H7 (cell line): ENCODE data around the gene CD80. TPM values are rescaled to one million over a fixed set of nuclear protein-coding genes. Genes with fewer than 3 reads are reported as not detected.
"Not testable (repeated sequence)": the region's sequence is repeated elsewhere in the genome, so short reads cannot be mapped to it uniquely, and the experiment has no call there.

Experiments
- DNase-seq: peaks from one replicate; pipeline ENCODE4 v3.0.0; 2012
- H3K27me3 ChIP-seq: 2 replicates; pipeline ENCODE4 v1.6.0; 2011; ENCODE audit warnings: mild to moderate bottlenecking, low read length; ENCODE audit not compliant: control insufficient read depth, insufficient read depth
- H3K36me3 ChIP-seq: replicated peaks from 2 replicates; pipeline ENCODE4 v1.5.1; 2011; ENCODE audit warnings: low read length; ENCODE audit not compliant: control insufficient read depth, insufficient read depth
- H3K4me3 ChIP-seq: 2 replicates; pipeline ENCODE4 v1.5.1; 2011; ENCODE audit warnings: low read depth, mild to moderate bottlenecking, control low read depth, low read length, moderate library complexity; ENCODE audit not compliant: insufficient read depth
- total RNA-seq: library from RNA; depleted of rRNA; stranded (reverse); fragments of >200 nt; shearing (Covaris generic); gene quantifications from 2 replicates; pipeline ENCODE4 v1.2.3, GENCODE V29; 2014; rRNA removed

Gene CD80, protein sequence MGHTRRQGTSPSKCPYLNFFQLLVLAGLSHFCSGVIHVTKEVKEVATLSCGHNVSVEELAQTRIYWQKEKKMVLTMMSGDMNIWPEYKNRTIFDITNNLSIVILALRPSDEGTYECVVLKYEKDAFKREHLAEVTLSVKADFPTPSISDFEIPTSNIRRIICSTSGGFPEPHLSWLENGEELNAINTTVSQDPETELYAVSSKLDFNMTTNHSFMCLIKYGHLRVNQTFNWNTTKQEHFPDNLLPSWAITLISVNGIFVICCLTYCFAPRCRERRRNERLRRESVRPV
- total RNA-seq, result not detected in 2 replicates

- peak; percentile 57 for DNase-seq
- no peak within 1 kb of the TSS for H3K4me3 ChIP-seq
- H3K27me3 ChIP-seq, result no peaks in the 10 kb centered on the region; the same call in 1 of the 2 replicates
- H3K36me3 ChIP-seq, result no peaks in the 10 kb centered on the region
Observed at GRCh38 chr3:119559441-119559963, at the start of gene CD80. TSS of gene CD80 (minus strand) at chr3:119559614. CDS start at chr3:119557728, 1,886 bp downstream.

DNA sequence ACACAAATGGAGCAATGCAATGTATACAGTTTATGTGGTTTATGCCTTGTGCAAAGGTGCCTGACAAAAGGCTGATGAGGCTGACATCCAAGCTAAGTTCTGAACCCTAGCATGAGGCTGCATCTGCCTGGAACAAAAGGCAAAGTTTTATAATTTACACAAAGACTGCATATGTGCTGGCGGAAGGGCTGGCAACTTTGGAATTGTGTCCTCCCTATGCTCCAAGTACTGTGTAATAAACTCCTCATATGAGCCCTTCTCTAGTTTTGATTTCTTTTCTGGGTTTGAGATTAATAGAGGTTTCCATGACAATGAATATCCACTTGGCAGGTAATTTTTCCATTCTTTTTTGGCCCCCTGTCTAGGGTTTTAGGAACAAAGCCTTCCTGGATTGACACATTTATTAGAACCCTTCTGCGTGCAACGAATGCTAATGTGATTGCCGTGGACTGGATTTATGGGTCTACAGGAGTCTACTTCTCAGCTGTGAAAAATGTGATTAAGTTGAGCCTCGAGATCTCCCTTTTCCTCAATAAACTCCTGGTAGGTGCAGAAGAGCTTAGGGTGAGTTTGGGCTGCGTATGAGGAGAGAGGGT is 49.1 kb upstream of the CD80 start:
- DNase-seq, result no peak
- Histone ChIP-seq H3K4me3 (no peak overlapping the region), H3K27me3 (no peaks in the 10 kb centered on the region), H3K36me3 (no peaks in the 10 kb centered on the region)

DNA sequence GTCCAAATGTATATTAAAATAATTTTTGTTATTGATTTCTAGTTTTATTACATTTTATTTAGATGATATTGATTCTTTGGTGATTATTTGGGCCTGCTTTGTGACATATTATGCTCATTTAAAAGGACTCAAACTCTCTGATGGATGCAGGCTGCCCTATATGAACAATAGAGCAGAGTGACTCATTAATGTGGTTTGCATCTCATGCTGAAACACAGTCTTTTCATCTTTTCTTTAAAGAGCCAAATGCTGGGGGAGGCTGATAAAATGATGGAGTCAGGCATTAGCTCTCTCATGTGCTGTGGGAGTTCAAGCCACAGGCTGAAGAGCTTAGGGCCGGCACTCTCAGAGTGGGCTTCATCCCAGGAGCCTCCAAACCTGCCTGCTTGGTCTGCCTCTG is 45.5 kb upstream of the CD80 start:
- no peak for DNase-seq
- Histone ChIP-seq H3K36me3 (no peaks in the 10 kb centered on the region), H3K4me3 (no peak overlapping the region), H3K27me3 (no peaks in the 10 kb centered on the region)

GRCh38 chr3:119602676-119603075 is 43.3 kb upstream of the CD80 start:
- Histone ChIP-seq H3K27me3 (no peaks in the 10 kb centered on the region), H3K4me3 (no peak overlapping the region), H3K36me3 (no peaks in the 10 kb centered on the region)

DNA sequence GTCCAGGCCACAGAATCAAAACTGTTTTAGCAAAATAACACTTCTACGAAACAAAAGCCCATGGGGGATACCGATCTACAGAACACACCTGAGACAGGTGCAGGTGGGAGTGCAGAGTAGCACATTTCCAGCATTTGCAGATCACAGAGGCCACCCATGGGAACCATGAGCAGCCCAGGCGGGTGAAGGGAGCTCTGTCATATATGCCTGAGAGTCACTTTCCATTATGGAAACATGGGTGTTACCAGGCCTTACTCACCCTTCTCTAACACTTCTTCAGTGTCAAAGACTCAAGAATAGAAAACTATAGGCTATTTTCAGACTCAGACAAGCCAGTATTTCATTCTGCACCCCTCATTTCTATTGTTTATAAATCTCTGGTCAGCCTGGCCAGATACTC is 41.7 kb upstream of the CD80 start:
- H3K27me3 ChIP-seq, result no peaks in the 10 kb centered on the region

More at GRCh38 chr3:119602676-119603075, 43.3 kb upstream of the CD80 start:
- DNase-seq, result no peak

DNA sequence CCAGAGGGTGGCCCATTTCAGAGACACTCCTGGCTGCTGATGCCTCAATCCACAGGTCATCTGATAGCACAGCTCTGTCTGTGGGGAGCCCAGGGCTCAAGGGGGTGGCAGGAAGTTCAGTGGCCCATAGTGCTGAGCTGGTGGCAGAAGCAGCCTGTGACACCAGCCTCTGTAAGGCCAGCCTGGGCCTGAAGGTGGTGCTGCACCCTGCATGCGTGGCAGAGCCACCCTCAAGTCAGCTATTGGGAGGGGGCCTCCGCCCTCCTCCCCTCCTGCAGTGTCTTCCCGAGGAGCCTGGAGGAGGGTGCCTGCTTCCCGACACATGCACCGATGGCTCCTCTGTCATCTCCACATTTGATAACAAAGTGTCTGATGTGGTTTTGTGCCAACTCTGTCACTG is 41.3 kb upstream of the CD80 start:
- no peaks in the 10 kb centered on the region for H3K27me3 ChIP-seq
- H3K4me3 ChIP-seq, result no peak overlapping the region
- H3K36me3 ChIP-seq, result no peaks in the 10 kb centered on the region
- peak; percentile 76 for DNase-seq

More for the DNA sequence above, 41.7 kb upstream of the CD80 start:
- DNase-seq, result no peak
- Histone ChIP-seq H3K36me3 (no peaks in the 10 kb centered on the region), H3K4me3 (no peak overlapping the region)

DNA sequence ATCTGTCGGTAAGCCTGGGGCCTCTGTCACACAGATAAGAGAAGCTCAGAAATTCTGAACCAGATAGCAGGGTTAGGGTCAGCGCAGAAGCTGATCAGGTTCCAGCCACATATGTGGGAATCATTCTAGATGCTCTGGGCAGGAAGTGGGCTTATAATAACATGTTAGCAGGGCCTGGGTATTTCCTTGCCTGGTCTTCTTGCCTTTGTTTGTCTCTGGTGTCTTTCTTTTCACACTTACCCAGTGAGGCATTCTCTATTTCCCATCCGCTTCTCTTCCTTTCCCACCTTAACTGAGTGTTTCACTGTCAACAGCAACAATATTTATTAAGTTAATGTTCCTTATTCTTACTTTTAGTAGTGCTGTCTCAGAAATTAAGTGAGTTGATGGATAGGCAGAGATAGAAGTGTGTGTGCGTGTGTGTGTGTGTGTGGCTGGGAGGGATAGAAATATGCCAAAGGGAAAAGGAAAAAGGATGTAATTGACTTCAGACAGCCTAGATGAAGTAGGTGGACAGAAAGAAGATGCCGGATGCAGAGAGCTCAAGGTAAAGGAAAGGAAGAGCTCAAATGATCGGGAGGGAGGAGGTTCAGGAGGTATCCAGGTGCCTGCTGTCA is 40.3 kb upstream of the CD80 start:
- Histone ChIP-seq H3K27me3 (no peaks in the 10 kb centered on the region), H3K36me3 (no peaks in the 10 kb centered on the region), H3K4me3 (no peak overlapping the region)
- no peak for DNase-seq

DNA sequence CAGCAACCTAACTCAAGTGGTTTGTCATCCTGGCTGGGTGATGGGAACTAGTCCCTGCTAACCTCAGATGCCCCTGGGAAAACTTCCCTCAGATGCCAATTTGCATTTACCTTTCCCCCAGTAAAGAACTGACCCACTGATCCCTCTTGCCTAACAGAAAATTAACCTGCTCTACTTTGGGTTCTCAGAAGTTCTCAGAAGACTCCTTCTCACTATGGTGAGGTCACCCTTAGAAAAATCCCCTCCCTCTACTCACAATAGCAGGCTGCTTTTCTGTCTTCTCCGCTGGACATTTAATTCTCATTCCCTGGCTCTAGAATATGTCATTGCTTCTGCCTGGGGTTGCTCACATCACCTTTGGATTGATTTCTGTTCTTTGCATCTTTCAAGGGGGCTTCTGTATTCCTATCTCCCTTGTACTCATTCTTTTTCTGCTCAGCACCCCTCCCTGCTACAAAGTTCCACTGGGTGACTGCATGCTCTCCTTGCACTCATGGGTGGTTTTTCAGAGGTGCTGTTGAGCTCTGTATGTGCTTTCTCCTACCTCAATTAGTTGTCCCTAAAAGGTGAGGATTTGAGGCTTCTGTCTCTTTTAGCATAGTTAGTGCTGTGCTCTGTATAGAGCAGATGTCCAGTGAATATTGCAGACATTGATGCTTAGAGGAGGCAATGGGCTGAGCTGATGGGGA is 39.1 kb upstream of the CD80 start:
- H3K4me3 ChIP-seq, result no peak overlapping the region
- no peak for DNase-seq
- H3K36me3 ChIP-seq, result no peaks in the 10 kb centered on the region
- no peaks in the 10 kb centered on the region for H3K27me3 ChIP-seq

DNA sequence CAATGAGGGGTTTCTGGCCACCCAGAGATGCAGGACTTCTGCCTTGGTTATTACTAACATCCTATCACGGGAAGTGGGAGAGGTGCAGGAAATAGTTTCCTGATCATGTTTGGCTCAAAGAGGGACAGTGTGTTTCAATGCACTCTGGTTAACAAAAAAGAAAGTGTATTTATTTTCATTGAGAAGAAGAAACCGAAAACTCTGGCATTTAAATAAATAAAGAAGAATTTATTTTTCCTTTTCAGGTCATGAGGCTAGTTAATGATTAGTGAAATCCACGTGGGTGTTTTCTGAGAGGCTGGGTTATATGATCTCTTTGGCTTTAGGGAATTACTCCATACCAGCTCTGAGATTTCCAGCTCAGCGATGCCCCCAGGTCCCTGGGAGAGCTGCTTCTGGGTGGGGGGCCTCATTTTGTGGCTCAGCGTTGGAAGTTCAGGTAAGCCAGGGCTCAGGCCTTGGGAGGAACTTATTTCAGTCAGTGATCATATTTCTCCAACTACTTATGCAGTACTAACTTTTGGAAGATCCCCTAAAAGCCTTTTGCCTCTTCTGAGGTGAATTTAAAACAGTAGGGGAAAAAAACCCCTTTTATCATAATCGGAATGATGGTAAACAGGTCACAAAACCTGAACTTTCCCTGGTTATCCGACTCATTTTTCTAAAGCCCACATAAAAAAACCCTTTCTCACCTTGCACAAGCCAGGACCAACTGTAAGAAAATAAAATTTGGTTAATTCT is 38.3 kb upstream of the CD80 start, which contains the start of gene PLA1A:
PLA1A (plus strand) TSS at position 338 of the 741 bp plus-strand sequence; CDS start at position 367, 29 bp downstream.
- Histone ChIP-seq H3K36me3 (no peaks in the 10 kb centered on the region), H3K27me3 (no peaks in the 10 kb centered on the region), H3K4me3 (no peak within 1 kb of the TSS)
- no peak for DNase-seq

GRCh38 chr3:119596398-119596797 is 37.0 kb upstream of the CD80 start:
- no peaks in the 10 kb centered on the region for H3K36me3 ChIP-seq
- DNase-seq, result no peak
- H3K27me3 ChIP-seq, result no peaks in the 10 kb centered on the region
- H3K4me3 ChIP-seq, result no peak overlapping the region

DNA sequence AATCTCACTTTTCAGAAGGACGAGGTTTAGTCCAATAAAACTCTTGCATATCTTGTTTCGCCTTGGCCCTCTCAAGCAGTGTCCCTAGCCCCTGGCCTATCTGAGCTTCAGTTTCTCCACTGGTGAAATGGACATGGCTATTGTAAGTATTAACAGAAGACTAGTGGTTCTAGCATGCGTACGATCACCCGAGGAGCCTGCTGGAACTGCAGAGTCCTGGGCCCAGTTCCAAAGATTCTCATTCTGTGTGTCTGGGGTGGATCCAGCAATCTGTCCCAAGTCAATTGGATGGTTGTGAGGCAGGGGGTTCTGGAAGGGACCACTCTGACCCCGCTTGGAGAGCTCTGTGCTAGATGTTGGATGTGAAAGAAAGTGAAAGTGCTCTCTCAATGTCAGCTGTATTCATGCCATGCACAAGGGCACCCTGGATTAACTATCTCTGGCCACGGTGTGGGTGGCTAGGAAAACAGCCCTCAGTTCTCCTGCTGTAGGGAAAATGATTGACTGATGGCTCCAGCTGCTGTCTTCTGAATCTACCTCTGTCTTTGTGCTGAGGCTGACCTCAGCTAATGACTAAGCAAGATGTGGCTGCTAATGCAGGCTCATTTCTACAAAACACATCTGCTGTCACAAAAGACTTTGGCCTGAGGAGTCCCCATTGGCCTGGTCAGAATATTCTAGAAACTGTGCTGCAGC is 36.4 kb upstream of the CD80 start:
- H3K36me3 ChIP-seq, result no peaks in the 10 kb centered on the region
- no peaks in the 10 kb centered on the region for H3K27me3 ChIP-seq
- H3K4me3 ChIP-seq, result no peak overlapping the region
- no peak for DNase-seq

GRCh38 chr3:119594929-119595328 is 35.5 kb upstream of the CD80 start:
- not testable (repeated sequence) for H3K36me3 ChIP-seq, DNase-seq, H3K4me3 ChIP-seq, H3K27me3 ChIP-seq

GRCh38 chr3:119594066-119594465 is 34.7 kb upstream of the CD80 start:
- no peaks in the 10 kb centered on the region for H3K27me3 ChIP-seq
- no peak for DNase-seq
- no peak overlapping the region for H3K4me3 ChIP-seq
- H3K36me3 ChIP-seq, result no peaks in the 10 kb centered on the region
